CD1c-positive myeloid dendritic cell (primary cell): ENCODE results near the gene SLC8A1.
A peak's percentile ranks its signal among the peaks of the same experiment; 100 is the strongest.

ENCODE experiments used
- DNase-seq: peaks from one replicate; pipeline ENCODE4 v3.0.0-alpha.2; 2016; ENCODE audit errors: extremely low spot score

SLC8A1 gene

DNA sequence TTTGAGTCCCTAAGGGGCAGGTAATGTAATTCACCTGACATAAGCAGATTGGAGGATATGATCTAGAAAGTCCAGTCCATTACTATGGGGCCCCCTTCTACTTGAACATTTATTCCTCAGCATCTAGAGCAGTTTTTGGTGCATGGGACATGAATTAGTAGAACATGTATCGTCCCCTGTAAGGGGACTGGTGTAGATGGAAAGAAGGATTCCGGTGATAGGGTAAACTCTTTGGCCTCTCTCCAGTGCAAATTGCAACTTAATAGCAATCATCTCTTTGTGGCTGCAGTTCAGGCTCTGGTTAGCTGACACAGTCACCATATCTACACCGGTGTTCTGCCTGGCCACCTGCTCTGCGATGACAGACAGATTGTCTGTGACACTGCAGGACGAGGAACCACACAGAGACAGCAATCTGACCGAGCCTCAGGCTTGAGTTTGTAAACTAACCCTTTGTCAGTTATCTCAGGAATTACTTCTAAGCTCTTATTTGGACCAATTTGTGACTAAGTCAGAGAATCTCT lies 6.4 kb upstream of the SLC8A1 start:
- DNase-seq, result no peak

DNA sequence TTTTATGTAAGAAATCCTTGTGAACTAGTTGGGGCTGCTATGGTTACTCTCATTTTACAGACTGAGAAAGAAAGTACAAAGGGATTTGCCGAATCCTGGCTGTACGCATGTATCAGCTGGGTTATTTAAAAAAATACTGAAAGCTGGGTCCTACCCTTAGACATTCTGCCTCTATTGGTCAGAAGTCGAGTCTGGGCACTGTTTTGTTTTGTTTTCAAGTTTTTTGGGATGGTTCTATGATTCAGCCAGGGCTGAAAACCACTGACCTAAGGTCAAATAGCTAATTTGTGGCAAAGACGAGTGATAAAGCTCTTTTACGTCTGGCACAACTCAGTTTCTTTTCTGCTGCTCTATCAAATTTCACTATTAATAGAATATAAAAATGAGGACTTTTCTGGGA lies 5.9 kb upstream of the SLC8A1 start:
- DNase-seq, result no peak

DNA sequence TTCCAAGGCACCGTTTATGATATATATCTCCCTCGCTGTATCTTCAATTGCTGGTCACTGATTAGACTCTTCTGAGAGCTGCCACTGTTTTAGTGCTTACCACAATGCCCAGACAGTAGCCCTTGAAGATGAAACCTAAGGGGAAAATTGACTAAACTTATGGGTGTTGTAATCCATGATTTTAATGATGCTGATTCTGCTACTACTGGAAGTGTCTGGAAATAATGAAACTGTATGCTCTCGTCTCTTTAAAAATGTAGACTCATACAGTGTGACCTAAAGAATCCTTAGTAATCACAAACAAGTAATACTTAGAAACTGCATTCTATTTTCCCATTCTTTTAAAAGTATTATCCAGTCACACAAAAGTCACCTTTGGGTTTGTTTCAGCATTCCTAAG lies 5.5 kb upstream of the SLC8A1 start:
- no peak for DNase-seq

- no peak for DNase-seq
Observed at GRCh38 chr2:40456926-40457325, 5.0 kb upstream of the SLC8A1 start.

GRCh38 chr2:40455661-40456060 lies 3.8 kb upstream of the SLC8A1 start:
- DNase-seq, result peak; percentile 77

- DNase-seq, result peak; percentile 44
Observed at GRCh38 chr2:40454321-40454720, 2.4 kb upstream of the SLC8A1 start.

DNA sequence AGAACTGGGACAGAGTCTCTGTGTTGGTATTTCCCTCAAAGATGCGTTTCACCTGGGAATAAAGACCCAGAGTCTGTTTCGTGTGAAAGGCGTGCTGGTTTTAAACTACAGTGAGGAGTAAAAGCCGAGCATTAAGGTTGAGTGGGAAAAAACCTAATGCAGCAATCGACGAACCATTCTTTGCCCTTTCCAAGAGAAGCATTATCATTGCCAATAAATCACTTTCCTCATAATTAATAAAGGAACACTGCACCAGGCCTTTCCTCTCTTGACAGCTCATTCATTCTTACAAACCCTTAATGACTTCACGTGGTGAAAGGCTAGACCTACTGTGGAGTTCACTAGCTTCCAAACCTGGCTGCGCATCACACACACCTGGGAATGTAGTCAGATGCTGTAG lies 896 bp upstream of the SLC8A1 start:
- DNase-seq, result no peak

DNA sequence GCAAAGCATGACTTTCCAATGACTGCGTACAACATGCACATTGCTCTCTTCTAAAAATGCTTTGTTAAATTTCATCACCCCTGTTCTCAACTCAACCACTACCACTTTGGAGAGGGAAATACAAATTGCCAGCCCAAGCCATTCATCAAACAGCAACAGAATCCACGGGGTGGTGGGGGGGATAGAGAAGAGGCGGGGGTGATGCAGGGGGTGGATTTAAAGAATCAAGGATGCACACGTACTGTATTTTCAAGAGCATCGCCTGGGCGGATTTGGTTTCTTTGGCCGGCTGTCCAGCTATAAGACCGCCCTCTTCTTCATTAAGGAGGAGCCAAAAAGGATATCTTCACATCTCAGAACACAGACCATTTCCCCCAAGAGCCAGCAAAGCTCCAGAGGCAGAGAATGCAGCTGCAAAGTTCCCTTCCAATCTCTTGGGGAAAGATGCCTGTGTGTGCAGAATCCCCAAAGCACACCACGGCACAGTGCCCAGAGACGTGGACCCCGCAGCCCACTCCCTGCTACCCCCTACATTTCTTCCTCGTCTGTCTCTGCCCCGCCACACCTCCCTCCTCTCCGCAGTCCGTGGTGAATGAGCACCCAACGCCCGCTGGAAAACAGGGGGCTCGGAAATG lies 977 bp downstream of the SLC8A1 start:
- peak; percentile 49 for DNase-seq

DNA sequence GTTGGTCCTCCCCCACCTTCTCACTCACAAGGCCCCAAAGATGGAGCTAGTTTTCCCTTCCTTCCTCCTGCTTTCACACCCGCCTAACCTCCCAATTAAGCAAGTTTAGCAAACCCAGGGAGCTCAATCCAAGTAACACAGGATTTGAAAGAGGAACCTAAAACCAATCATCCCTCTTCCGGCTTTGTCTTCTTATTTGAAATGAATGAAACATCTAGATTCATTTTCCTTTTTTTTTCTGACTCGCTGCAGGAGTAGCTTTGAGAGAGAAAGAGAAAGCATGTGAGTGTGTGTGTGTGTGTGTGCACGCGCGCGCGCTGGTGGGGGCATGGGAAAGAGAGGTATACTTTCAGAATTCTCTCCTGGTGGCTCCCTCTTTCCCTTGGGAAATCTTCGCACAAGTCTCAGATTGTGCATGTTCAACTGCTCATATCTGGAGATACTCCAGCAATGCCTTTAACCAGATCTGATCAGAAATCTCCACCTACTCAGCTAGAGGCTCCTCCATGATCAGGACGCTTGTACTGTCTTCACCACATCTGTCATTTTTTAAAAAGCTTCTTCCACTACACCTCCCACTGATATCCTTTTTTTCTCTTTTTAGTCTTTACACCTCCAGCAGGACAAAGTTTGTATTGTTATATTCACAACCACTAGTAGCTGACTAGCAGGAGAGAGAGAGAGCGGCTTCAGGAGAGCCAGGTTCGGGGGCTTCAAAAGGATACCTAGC lies 1.7 kb downstream of the SLC8A1 start:
- DNase-seq, result peak; percentile 78

GRCh38 chr2:40448476-40449079 lies 3.3 kb downstream of the SLC8A1 start:
- peak; percentile 45 for DNase-seq

GRCh38 chr2:40445467-40445866 lies 6.4 kb downstream of the SLC8A1 start:
- no peak for DNase-seq

- DNase-seq, result peak; percentile 58
Observed at GRCh38 chr2:40440835-40441234, 11.1 kb downstream of the SLC8A1 start.

DNA sequence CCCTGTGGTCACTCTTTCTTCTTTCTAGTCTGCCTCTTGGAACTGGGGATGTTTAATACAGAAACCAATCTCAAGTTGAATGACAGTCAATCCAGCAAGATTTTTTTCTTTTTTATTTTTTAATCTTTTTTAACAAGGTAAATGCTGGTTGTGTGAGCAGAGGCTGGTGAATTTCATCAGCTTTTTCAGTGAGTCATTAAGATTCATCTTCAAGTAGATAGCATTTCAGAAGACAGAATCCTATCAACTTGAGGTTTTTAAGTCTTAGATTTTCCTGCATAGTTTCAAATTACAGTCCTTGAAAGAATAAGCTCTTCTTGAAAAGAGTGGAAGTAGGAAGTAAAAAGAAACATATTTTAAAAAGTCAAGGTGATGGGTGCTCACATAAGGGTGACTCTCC lies 12.4 kb downstream of the SLC8A1 start:
- no peak for DNase-seq

DNA sequence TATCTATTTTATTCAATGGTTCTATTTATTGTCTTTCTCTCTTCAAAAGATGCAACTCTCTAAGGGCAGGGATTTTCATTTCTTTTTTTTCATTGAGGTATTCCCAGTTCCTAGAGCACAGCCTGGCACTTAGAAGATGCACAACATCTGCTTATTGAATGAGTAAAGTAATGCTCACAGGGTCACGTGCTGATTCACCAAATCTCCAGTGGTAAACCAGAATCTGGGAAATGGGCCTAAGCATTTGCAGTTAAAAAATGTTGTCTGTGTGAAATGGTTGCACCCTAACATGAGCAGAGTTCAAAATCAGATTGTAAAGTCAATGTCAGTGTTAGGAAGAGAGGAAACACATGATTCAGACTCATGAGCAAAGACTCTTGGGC lies 15.8 kb downstream of the SLC8A1 start:
- no peak for DNase-seq

- DNase-seq, result peak; percentile 32
Observed at GRCh38 chr2:40435426-40436092, 16.3 kb downstream of the SLC8A1 start.

- no peak for DNase-seq
Observed at GRCh38 chr2:40434731-40435271, 17.1 kb downstream of the SLC8A1 start.

DNA sequence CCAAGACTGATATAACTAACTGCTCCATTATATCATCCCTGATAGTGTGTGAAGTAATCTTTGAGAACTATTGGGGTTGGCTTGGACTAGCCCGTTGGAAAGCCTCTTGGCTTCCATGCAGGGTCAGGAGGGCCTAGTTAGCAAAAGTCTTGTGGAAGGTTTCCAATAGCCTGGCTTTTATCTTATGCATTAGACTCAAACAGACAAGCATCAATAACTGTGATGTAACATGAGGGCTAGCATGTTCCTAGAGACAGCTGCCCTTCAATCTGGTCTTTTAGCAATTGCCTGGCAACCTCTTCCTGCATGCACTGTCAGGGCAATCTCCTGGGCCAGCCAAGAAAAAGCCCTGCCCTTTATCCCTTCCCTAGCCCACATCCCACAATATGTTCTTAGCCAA lies 18.2 kb downstream of the SLC8A1 start:
- DNase-seq, result no peak

- DNase-seq, result no peak
Observed at GRCh38 chr2:40432921-40433483, 18.9 kb downstream of the SLC8A1 start.

DNA sequence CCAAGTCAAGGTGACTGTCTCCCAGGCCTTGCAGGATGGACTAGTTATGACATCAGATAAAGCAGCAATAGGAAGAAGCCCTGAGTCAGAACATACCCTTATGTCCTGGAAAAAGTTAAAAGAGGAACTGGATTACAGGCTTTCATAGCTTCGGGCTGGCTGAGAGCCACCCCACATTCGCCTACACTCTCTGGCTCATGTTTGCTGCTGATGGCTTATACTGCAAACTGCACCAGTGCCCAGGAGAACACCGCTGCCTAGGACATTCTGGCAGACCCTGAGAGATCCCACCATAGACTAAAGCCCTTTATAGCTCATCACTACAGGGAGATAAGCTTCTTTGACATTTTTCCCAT lies 20.3 kb downstream of the SLC8A1 start:
- DNase-seq, result peak; percentile 90

GRCh38 chr2:40430776-40431599 lies 20.9 kb downstream of the SLC8A1 start:
- no peak for DNase-seq

DNA sequence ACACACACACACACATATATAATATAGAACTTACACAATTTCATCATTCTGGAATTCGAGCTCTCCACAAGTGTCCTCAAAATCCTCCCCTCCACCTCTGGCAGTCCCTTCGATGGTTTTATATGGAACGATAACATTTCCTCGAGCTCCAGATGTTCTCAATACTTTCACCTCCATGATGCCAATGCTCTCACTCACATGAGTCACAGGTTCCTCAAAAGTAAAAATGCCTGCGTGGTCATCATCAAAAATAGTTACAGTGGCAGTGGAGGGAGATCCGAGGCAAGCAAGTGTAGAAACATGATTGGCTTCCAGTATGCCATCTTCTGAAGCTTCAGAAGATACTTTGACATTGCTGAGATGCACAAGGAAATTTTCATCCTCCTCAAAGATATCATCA lies 23.5 kb downstream of the SLC8A1 start:
- peak; percentile 41 for DNase-seq
